GM12878 (cell line): ENCODE measurements around the gene GALK2. TPM values are rescaled to one million over a fixed set of nuclear protein-coding genes. Genes with fewer than 3 reads are reported as not detected.

Experiments used
- BACH1 ChIP-seq: fragments of 450-650 bp; IDR thresholded peaks from 2 replicates; pipeline ENCODE4 v1.6.1; 2017; ENCODE audit warnings: mild to moderate bottlenecking, borderline replicate concordance
- BCLAF1 ChIP-seq: fragments of 450-650 bp; IDR thresholded peaks from 2 replicates; pipeline ENCODE4 v1.6.1; 2017; ENCODE audit warnings: antibody characterized with exemption, mild to moderate bottlenecking, moderate library complexity
- CREM ChIP-seq: IDR thresholded peaks from 2 replicates; pipeline ENCODE4 v1.6.1; 2014; ENCODE audit warnings: antibody characterized with exemption, low read depth
- E2F4 ChIP-seq: IDR thresholded peaks from 2 replicates; pipeline ENCODE4 v1.6.1; 2012; ENCODE audit warnings: low read depth, low read length, improper control_type of control experiment
- E4F1 ChIP-seq: fragments of 450-650 bp; IDR thresholded peaks from 2 replicates; pipeline ENCODE4 v1.6.1; 2018; ENCODE audit warnings: borderline replicate concordance, mild to moderate bottlenecking; ENCODE audit not compliant: partially characterized antibody
- EED ChIP-seq: sonication (generic); IDR thresholded peaks from 2 replicates; pipeline ENCODE4 v1.6.1; 2016; ENCODE audit warnings: antibody characterized with exemption, low read depth
- EGR1 ChIP-seq, 2 experiments: IDR thresholded peaks; 1 replicate in 1 of 2; 2 replicates in 1 of 2; pipeline ENCODE4 v1.6.1; 2011 to 2012; ENCODE audit warnings: low read depth in 2 of 2, low read length in 2 of 2, borderline replicate concordance in 1 of 2, mild to moderate bottlenecking in 1 of 2, moderate library complexity in 1 of 2
- ELK1 ChIP-seq: IDR thresholded peaks from 2 replicates; pipeline ENCODE4 v1.6.1; 2012; ENCODE audit warnings: low read depth, low read length, improper control_type of control experiment
- IRF3 ChIP-seq: fragments of 450-650 bp; IDR thresholded peaks from 2 replicates; pipeline ENCODE4 v1.6.1; 2014; ENCODE audit warnings: mild to moderate bottlenecking
- JUND ChIP-seq: IDR thresholded peaks from 2 replicates; pipeline ENCODE4 v1.6.1; 2012; ENCODE audit warnings: low read depth, mild to moderate bottlenecking, low read length, improper control_type of control experiment, moderate library complexity
- KLF5 ChIP-seq: fragments of 450-650 bp; IDR thresholded peaks from 2 replicates; pipeline ENCODE4 v1.6.1; 2014; ENCODE audit warnings: mild to moderate bottlenecking; ENCODE audit not compliant: partially characterized antibody
- SIN3A ChIP-seq: IDR thresholded peaks from 2 replicates; pipeline ENCODE4 v1.6.1; 2012; ENCODE audit warnings: low read depth, low read length, improper control_type of control experiment
- SIX5 ChIP-seq: IDR thresholded peaks from 2 replicates; pipeline ENCODE4 v1.6.1; 2011; ENCODE audit warnings: mild to moderate bottlenecking, low read depth, low read length, moderate library complexity; ENCODE audit not compliant: severe bottlenecking
- SKIL ChIP-seq: fragments of 450-650 bp; IDR thresholded peaks from 2 replicates; pipeline ENCODE4 v1.6.1; 2017; ENCODE audit warnings: mild to moderate bottlenecking, low read depth, inconsistent platforms; ENCODE audit not compliant: poor library complexity, severe bottlenecking
- SMAD5 ChIP-seq: IDR thresholded peaks from 2 replicates; pipeline ENCODE4 v1.6.1; 2016; ENCODE audit warnings: antibody characterized with exemption, low read depth
- SMARCA5 ChIP-seq: fragments of 450-650 bp; IDR thresholded peaks from 2 replicates; pipeline ENCODE4 v1.6.1; 2017; ENCODE audit warnings: mild to moderate bottlenecking
- SUZ12 ChIP-seq: fragments of 200-600 bp; sonication (generic); IDR thresholded peaks from one replicate; pipeline ENCODE4 v1.6.1; 2018; ENCODE audit warnings: antibody characterized with exemption, mild to moderate bottlenecking; ENCODE audit not compliant: unreplicated experiment
- ZZZ3 ChIP-seq: IDR thresholded peaks from 2 replicates; pipeline ENCODE4 v1.6.1; 2011; ENCODE audit warnings: low read depth; ENCODE audit not compliant: control insufficient read depth, insufficient read length
- polyA plus RNA-seq, 11 experiments: library from polyadenylated mRNA; depleted of rRNA in 4 of 11; unstranded in 6 of 11; stranded (reverse) in 5 of 11; fragments of >200 nt; fragmentation: Nextera tagmentation in 4 of 11; fragmentation: Illumina TruSeq in 1 of 11; extraction: Ambion mirVana in 4 of 11; extraction: Trizol in 1 of 11; gene quantifications; 1 replicate in 1 of 11; 2 replicates in 10 of 11; pipeline versions ENCODE4 v1.2.1 to v1.2.3, GENCODE V29; 2011 to 2016; ENCODE audit warnings: inconsistent platforms in 2 of 11, missing spikeins in 2 of 11, low read depth in 1 of 11
- total RNA-seq, 4 experiments: library from RNA; depleted of rRNA in 3 of 4; stranded (reverse); fragments of >200 nt in 3 of 4; fragmentation: Illumina TruSeq in 1 of 4; extraction: Trizol in 1 of 4; gene quantifications; 2 replicates each; pipeline versions ENCODE4 v1.2.1 to v1.2.3, GENCODE V29; 2013 to 2021

GALK2 gene
- total and polyA plus RNA-seq, 10 of the 15 experiments (the other 5 are each of a cell fraction or from before 2014, with no cell fraction given) = 11.9 to 26.7 (median 15.4) TPM

- TF ChIP-seq SKIL = peak; percentile 50
- peak; percentile 81; the same call in 1 of the 2 replicates for TF ChIP-seq SMAD5
- no peak for TF ChIP-seq KLF5
- TF ChIP-seq SIX5 = peak; percentile 80
- peak; percentile 87 for TF ChIP-seq CREM
- peak; percentile 50 for TF ChIP-seq ELK1
- no peak for TF ChIP-seq BCLAF1
- TF ChIP-seq IRF3 = no peak; the same call in 1 of the 2 replicates
- TF ChIP-seq SUZ12 = no peak
- TF ChIP-seq EGR1 (IDR thresholded peaks at IDR 0.05; ENCODE audit: borderline replicate concordance in 1 of 2, low read depth in 2 of 2, low read length in 2 of 2) = peak; percentile 45 to 62; a peak in 2 of 3 replicates
- TF ChIP-seq SMARCA5 = peak; percentile 70; the same call in 1 of the 2 replicates
- TF ChIP-seq BACH1 = peak; percentile 58; the same call in 1 of the 2 replicates
- no peak for TF ChIP-seq E4F1
- TF ChIP-seq E2F4 = no peak
- TF ChIP-seq EED = no peak
- TF ChIP-seq ZZZ3 = peak; percentile 85
- TF ChIP-seq SIN3A = peak; percentile 94; the same call in 1 of the 2 replicates
- no peak for TF ChIP-seq JUND
These were observed 14.8 kb upstream of the GALK2 start, which contains the start of gene COPS2 (continued) for GRCh38 chr15:49155110-49155833.
